Muscle of leg (tissue), 11 donors: ENCODE data around the gene GPR63. TPM values are rescaled to one million over a fixed set of nuclear protein-coding genes. Genes with fewer than 3 reads are reported as not detected.
A peak's percentile ranks its signal among the peaks of the same experiment; 100 is the strongest.

Experiments used
- DNase-seq: peaks from one replicate; pipeline ENCODE4 v3.0.0; 2013
- H3K27ac ChIP-seq: one replicate; pipeline ENCODE4 v1.5.1; 2013; ENCODE audit warnings: mild to moderate bottlenecking, low read length, control low read depth
- H3K27me3 ChIP-seq: one replicate; pipeline ENCODE4 v1.6.1; 2013; ENCODE audit warnings: low read length; ENCODE audit not compliant: control insufficient read depth, insufficient read depth
- H3K36me3 ChIP-seq: one replicate; pipeline ENCODE4 v1.6.1; 2013; ENCODE audit warnings: low read length; ENCODE audit not compliant: control insufficient read depth, insufficient read depth
- H3K4me1 ChIP-seq: one replicate; pipeline ENCODE4 v1.6.1; 2013; ENCODE audit warnings: low read length; ENCODE audit not compliant: control insufficient read depth, insufficient read depth
- H3K4me3 ChIP-seq: one replicate; pipeline ENCODE4 v1.5.1; 2013; ENCODE audit warnings: low read length, control low read depth
- H3K9me3 ChIP-seq: replicated peaks from 2 replicates; pipeline ENCODE4 v1.6.1; 2013; ENCODE audit warnings: low read depth, low read length; ENCODE audit not compliant: control insufficient read depth
- WGBS: methylation state at CpG from one replicate; pipeline ENCODE4 v1.1.5; 2013; ENCODE audit warnings: missing lambda C conversion rate; ENCODE audit not compliant: insufficient coverage; 5-methylcytosine and 5-hydroxymethylcytosine counted together
- polyA plus RNA-seq, 8 donors: library from polyadenylated mRNA; unstranded; fragments of 120-200 nt; gene quantifications; one replicate each; pipeline versions ENCODE4 v1.2.1 to v1.2.3, GENCODE V29; 2013; ENCODE audit warnings: inconsistent platforms in 1 of 8, low replicate concordance in 1 of 8; ENCODE audit not compliant: insufficient read length in 8 of 8, insufficient read depth in 1 of 8
- total RNA-seq: library from RNA; stranded (reverse); fragments of 120-200 nt; gene quantifications from one replicate; pipeline ENCODE4 v1.2.4, GENCODE V29; 2013

GPR63 gene
- total and polyA plus RNA-seq, 9 donors, result 2.2 to 3.8 (median 2.7) TPM

- 83% methylated on average over 1 of the region's 2 CpGs for WGBS
Measured at GRCh38 chr6:96832780-96833179, 4.5 kb downstream of the GPR63 start.

DNA sequence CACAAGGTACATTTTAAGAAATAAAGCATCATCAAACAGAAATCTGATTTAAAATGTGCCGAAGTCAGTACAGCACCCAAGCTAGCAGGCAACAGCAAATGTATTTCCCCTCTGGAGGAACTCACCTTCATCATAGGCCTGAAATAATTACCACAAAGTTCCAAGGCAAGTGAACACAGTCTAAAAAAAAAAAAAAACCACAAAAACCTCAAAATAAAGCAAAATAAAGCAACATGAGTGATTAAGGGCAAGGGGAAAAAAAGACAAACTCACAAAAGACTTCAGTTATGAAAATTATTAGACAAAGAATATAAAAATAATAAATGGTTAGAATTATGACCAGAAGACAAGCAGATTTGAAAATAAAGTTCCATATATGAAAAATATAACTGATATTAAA is 10.4 kb downstream of the GPR63 start:
- no CpG with 5 or more reads among the region's 1 CpG for WGBS

More at GRCh38 chr6:96832780-96833179, 4.5 kb downstream of the GPR63 start:
- H3K9me3 ChIP-seq, result no peaks in the 10 kb centered on the region
- H3K4me1 ChIP-seq, result peaks cover 6% of the 10 kb centered on the region
- no peak for DNase-seq
- H3K4me3 ChIP-seq, result no peak overlapping the region
- no peak overlapping the region for H3K27ac ChIP-seq
- H3K36me3 ChIP-seq, result peaks cover 3% of the 10 kb centered on the region
- peaks cover 7% of the 10 kb centered on the region for H3K27me3 ChIP-seq

GRCh38 chr6:96823743-96824142 is 13.5 kb downstream of the GPR63 start:
- DNase-seq, result no peak
- WGBS, result no CpG with 5 or more reads among the region's 2 CpGs
- H3K4me1 ChIP-seq, result no peaks in the 10 kb centered on the region

More for the DNA sequence above, 10.4 kb downstream of the GPR63 start:
- no peaks in the 10 kb centered on the region for H3K9me3 ChIP-seq
- no peaks in the 10 kb centered on the region for H3K27me3 ChIP-seq
- H3K4me1 ChIP-seq, result no peaks in the 10 kb centered on the region
- DNase-seq, result no peak
- no peak overlapping the region for H3K4me3 ChIP-seq
- H3K27ac ChIP-seq, result no peak overlapping the region
- H3K36me3 ChIP-seq, result peaks cover 3% of the 10 kb centered on the region

GRCh38 chr6:96821034-96821433 is 16.2 kb downstream of the GPR63 start:
- H3K4me1 ChIP-seq, result no peaks in the 10 kb centered on the region
- H3K27ac ChIP-seq, result no peak overlapping the region
- 94% methylated on average over 3 of the region's 4 CpGs for WGBS
- H3K27me3 ChIP-seq, result no peaks in the 10 kb centered on the region
- DNase-seq, result no peak
- H3K9me3 ChIP-seq, result no peaks in the 10 kb centered on the region
- H3K4me3 ChIP-seq, result no peak overlapping the region
- H3K36me3 ChIP-seq, result no peaks in the 10 kb centered on the region

More at GRCh38 chr6:96823743-96824142, 13.5 kb downstream of the GPR63 start:
- no peak overlapping the region for H3K4me3 ChIP-seq
- no peak overlapping the region for H3K27ac ChIP-seq
- no peaks in the 10 kb centered on the region for H3K27me3 ChIP-seq
- no peaks in the 10 kb centered on the region for H3K36me3 ChIP-seq
- no peaks in the 10 kb centered on the region for H3K9me3 ChIP-seq

DNA sequence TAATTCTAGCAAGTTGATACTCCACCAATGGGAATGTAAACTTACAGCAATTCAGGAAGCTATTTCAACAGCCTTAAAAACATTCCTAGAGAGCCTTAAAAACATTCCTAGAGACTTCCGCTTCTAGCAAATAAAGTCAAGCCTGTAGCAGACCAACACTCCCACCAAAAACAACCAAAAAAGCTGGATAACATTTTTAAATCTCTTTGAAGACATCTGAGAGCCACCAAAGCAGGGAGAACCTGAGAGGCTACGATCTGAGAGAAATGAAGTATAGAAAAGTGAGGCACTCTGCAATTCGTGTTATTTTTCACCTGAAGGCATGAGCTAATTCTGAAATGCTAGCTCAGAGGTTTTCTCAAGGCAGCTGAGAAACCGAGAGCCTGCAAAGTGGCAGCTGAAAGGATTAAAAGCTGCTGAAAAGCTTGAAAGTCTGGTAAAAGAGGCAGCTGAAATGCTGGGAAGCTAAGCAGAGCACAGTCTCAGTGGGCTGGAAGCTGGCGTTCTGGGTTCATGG is 20.9 kb downstream of the GPR63 start:
- WGBS, result 10% methylated on average over 4 of the region's 5 CpGs
- Histone ChIP-seq H3K4me3 (peak overlapping the region; percentile 2), H3K4me1 (no peaks in the 10 kb centered on the region), H3K27ac (no peak overlapping the region), H3K36me3 (no peaks in the 10 kb centered on the region), H3K9me3 (no peaks in the 10 kb centered on the region), H3K27me3 (no peaks in the 10 kb centered on the region)
- DNase-seq, result peak; percentile 15

DNA sequence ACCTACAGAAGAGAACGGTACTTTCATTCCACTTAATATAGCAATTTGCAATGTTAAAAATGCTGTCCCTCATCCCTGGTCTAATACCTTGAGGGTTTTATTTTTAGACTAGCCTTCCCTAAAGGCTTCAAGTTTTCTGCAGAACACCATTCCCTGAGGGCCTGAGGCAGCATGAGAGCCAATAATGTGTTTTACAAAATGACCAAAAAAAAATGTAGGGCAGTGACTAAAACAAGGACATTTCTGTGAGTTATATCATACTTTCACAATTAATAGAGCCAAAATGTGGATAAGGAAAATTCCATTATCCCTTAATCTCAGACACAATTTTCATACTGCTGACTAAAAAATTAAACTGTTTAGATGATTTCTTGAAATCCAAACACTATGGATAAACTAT is 22.7 kb downstream of the GPR63 start:
- WGBS, result 83% methylated on average over 1 of the region's 1 CpG
- H3K4me1 ChIP-seq, result no peaks in the 10 kb centered on the region
- no peak overlapping the region for H3K4me3 ChIP-seq
- H3K27ac ChIP-seq, result no peak overlapping the region
- no peak for DNase-seq
- H3K27me3 ChIP-seq, result no peaks in the 10 kb centered on the region
- H3K36me3 ChIP-seq, result no peaks in the 10 kb centered on the region
- H3K9me3 ChIP-seq, result no peaks in the 10 kb centered on the region

DNA sequence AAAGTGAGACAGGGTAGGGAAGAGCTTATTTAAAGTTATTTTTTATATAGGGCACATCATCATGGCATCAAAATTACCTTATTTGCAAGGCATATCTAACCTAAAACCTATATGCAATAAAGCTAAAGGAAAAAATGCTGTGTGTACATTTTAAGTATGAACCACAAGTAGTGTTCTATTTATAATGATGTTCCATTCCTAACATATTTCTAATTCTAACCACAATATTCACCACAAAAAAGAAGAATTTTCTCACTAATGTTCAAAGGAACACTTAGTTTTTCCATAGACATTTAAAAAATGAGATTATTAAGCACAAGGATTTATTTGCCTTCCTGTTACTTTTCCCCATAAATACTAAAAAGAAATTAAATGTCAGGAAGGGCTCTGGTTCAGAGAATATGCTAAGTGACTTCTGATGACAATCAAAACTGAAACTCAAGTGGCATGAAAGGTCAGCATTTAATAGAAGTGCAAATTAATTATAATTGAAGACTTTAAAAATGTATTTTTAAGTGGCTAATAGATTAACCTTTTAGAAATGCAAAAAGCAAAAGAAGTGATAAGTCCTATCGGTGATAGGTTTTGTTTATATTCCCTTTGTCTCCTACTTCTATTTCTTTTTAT is 25.1 kb downstream of the GPR63 start:
- Histone ChIP-seq H3K27me3 (no peaks in the 10 kb centered on the region), H3K36me3 (no peaks in the 10 kb centered on the region), H3K4me3 (no peak overlapping the region), H3K4me1 (no peaks in the 10 kb centered on the region), H3K27ac (no peak overlapping the region), H3K9me3 (no peaks in the 10 kb centered on the region)
- WGBS, result no CpG with 5 or more reads among the region's 1 CpG
- DNase-seq, result no peak

GRCh38 chr6:96811670-96812069 is 25.6 kb downstream of the GPR63 start:
- WGBS, result no CpG with 5 or more reads among the region's 2 CpGs
- Histone ChIP-seq H3K4me3 (no peak overlapping the region), H3K4me1 (no peaks in the 10 kb centered on the region), H3K36me3 (no peaks in the 10 kb centered on the region), H3K27ac (no peak overlapping the region), H3K9me3 (no peaks in the 10 kb centered on the region), H3K27me3 (no peaks in the 10 kb centered on the region)
- no peak for DNase-seq

- Histone ChIP-seq H3K36me3 (no peaks in the 10 kb centered on the region), H3K27ac (no peak overlapping the region), H3K9me3 (no peaks in the 10 kb centered on the region), H3K27me3 (no peaks in the 10 kb centered on the region), H3K4me3 (no peak overlapping the region), H3K4me1 (no peaks in the 10 kb centered on the region)
- DNase-seq, result no peak
- WGBS, result no CpG with 5 or more reads among the region's 5 CpGs
Measured at GRCh38 chr6:96811136-96811535, 26.1 kb downstream of the GPR63 start.

DNA sequence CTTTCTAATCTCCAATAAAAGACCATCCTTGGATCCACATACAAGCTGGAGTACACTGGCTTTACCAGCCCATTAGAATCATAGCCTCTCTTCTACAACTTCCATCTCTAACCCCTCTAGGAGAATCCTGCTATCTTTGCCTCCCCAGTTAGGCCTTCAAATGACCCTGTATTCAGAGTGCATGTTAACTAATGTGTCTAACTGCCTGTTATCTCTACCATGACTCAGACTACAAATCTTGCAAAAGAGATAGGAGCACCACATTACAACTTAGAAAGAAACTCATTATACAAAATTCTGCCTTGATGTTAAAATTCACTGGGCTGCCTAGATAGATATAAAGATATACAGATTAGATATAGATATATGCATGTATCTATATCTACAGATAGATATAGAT is 28.2 kb downstream of the GPR63 start:
- H3K27ac ChIP-seq, result no peak overlapping the region
- no peaks in the 10 kb centered on the region for H3K4me1 ChIP-seq
- no peaks in the 10 kb centered on the region for H3K27me3 ChIP-seq
- H3K36me3 ChIP-seq, result no peaks in the 10 kb centered on the region
- no peaks in the 10 kb centered on the region for H3K9me3 ChIP-seq
- H3K4me3 ChIP-seq, result no peak overlapping the region
- no peak for DNase-seq

DNA sequence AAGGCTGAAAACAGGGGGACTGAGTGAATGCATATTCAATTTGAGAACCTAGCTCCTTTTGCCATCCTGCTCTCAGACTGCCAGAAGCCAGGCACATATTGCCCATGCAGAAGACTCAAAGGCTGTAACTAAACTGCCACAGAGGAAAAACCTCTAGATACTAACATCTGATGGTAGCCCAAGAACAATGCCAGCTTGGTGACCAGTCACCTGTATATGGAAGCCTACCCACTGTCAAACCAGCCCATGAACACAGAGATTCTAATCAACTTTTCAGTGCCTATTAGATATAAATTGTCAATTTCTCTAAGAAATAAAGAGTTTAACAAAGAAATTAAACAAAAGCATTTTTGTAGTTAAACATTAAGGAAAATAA is 34.2 kb downstream of the GPR63 start:
- no peaks in the 10 kb centered on the region for H3K4me1 ChIP-seq
- no peaks in the 10 kb centered on the region for H3K9me3 ChIP-seq
- no peak overlapping the region for H3K4me3 ChIP-seq
- H3K36me3 ChIP-seq, result no peaks in the 10 kb centered on the region
- H3K27ac ChIP-seq, result no peak overlapping the region
- DNase-seq, result no peak
- H3K27me3 ChIP-seq, result no peaks in the 10 kb centered on the region
